ENCODE measurements around the gene PEPD.

Gene PEPD

DNA sequence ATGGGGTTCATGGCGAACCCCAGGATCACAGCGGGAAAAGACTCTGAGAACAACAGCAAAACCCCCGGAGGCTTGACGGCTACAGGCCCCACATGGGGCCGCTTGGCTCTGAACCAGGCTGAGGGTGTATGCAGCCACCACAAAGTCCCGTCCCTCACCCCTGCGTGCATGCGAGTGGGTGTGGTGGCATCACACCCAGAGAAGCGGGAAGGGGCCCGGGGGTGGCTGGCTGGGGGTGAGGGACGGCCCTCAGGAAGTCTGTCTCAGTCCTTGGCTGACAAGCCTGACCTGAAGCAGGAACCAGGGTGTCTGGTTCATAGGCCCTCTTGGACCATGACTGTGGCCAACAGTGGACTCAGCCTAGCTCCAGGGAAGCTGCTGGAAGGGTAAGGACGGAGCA lies 113.9 kb downstream of the PEPD start:
- DNase-seq (ENCODE audit: low read depth), result no peak

DNA sequence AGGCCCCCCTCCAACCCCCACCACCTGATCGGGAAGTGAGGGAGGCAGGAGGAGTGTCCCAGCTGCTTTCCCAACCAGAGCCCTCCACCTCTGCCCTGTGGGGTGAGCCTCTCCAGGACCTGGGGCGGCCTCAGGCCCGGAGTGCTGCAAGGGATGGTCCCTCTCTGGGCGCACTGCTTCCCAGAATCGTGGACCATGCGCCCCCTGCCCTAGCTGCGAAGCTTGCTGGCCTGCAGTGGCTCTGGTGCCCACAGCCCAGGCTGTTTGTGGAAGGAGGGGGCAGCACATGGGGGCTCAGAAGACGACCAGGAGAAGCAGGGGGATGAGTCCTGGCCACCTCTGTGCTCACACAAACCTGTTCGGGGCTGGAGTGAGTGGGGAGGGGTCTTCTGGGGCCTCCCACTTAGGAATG lies 114.4 kb downstream of the PEPD start:
- DNase-seq (ENCODE audit: low read depth), result no peak

DNA sequence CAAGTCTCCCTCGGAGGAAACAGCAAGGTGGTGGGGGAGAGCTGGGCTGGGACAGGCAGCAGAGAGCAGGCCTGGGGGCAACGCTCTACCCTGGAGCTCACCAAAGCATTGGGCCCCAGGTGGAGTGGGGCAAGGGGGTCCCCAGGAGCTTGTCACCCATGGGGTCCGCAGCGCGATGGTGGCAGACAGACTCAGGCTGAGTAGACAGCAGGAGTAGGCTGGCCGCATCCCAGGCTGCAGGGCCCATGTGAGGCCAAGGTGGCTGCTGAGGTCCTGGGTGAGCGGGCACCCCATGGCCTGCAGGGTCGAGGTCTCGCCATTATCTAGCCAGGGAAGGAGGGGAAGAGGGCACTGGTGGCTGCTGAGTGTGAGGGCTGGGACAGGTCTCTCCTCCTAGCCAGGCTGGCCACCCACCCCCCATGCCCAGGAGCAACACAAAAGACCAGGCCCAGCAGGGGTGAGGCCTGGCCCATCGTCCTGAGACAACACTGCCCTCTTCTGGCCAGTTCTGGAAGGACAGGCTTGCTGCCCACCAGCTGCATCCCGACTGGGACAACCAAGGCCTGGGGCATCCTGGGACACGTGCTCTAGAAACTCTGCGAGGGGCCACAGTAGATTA lies 115.0 kb downstream of the PEPD start:
- DNase-seq (ENCODE audit: low read depth), result peak; percentile 22

DNA sequence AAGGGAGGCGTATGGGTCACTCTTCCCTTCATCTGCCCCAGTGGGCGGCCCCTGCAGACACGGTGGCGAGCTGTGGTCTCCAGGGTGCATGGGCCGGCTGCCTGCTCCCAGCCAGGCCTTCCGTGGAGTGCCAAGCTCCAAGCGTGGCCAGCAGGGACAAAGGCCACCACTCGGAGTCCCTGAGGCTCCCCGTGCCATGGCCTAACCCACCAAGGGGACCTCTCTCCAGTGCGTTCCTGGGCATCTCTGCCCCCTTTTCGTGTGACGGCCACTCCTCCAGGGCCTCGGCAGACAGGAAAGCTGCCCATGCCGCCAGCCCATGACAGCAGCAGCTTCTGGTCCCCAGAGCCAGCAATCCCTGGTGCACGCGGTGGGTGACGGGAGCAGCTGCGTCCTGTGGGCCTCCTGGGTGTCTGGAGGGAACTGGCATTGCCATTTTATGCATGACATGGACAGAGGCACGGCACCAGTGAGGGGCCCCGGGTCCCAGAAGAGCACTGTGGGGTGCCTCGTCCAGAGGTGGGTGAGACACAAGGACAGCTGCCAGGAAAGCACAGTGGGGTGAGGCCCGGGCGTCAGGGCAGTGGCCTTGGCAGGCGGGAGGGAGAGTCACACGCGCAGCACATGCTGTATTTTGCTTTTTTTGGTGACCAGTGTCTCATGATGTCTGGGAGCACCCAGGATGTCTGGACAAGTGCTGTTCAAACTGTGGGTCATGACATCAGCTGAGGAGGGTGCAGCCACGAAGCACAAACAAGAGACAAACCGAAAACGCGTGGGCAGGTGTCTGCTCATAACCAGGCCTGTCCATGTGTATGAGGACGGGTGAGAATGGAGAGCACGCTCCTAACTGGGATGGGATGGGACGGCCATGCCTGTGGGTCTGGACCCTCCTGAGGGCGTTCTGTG lies 115.8 kb downstream of the PEPD start:
- no peak for DNase-seq (ENCODE audit: low read depth)

DNA sequence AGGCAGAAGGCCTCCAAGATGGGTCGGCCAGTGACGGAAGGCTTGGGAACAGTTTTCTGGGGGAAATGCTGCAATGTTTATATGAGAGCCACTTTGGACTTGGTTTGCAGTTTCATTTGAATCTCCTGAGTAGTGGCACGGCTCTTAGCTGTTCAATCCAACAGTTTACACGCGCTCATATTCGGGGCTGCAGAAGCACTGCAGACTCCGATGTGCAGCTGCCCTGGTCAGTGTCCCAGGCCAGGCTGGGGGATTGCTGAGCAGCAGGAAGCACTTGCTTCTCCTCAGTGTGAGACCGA lies 116.4 kb downstream of the PEPD start:
- DNase-seq (ENCODE audit: low read depth), result no peak

DNA sequence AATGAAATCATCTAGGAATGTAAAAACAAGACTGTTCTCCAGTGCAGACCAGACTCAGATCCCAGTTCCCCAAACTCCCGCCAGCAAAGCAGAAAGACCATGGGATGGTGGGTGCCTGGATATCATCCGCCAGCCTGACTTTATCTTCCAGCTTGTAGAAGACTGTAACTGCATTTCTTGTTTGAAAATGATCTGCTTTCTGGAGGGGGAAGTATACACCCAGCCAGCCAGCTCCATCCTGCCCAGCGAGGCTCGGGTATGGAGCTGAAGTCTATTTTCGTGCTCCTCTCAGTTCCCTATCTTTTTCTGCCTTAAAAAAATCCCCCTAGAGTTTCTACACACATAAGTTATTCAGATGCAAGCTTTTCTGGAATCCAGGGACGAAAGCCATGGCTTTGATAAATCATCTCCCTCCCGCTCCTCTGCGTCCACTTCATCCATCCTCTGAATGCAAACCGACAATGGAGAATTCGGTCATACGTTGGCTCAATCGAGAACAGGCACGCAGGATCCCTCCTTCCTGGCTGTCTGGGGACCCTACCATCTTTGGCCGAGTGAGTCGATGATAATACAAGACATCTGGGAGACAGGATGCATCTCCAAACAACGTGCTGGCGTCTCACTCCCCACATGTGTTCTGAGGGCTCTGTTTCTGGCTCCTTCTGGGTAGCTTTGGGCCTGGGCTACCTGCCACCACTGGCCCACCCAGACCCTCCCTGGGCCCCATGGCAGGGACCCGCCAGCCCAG lies 116.9 kb downstream of the PEPD start:
- DNase-seq (ENCODE audit: low read depth), result no peak

DNA sequence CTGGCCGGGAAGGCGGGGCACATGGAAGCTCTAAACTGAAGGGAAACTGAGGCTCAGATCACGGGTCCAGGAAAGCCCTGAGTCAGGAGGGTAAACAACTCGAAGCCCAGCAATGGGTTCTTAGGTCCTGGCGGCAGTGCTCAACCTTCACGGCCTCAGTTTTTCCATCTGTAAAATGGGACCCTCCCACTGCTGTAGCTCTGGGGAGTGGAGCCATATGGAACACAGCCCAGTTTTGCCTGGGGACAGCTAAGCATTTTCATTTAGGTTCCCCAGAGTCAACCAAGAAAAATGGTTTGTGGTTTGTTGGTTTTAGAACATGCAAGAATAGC lies 117.7 kb downstream of the PEPD start:
- no peak for DNase-seq (ENCODE audit: low read depth)

DNA sequence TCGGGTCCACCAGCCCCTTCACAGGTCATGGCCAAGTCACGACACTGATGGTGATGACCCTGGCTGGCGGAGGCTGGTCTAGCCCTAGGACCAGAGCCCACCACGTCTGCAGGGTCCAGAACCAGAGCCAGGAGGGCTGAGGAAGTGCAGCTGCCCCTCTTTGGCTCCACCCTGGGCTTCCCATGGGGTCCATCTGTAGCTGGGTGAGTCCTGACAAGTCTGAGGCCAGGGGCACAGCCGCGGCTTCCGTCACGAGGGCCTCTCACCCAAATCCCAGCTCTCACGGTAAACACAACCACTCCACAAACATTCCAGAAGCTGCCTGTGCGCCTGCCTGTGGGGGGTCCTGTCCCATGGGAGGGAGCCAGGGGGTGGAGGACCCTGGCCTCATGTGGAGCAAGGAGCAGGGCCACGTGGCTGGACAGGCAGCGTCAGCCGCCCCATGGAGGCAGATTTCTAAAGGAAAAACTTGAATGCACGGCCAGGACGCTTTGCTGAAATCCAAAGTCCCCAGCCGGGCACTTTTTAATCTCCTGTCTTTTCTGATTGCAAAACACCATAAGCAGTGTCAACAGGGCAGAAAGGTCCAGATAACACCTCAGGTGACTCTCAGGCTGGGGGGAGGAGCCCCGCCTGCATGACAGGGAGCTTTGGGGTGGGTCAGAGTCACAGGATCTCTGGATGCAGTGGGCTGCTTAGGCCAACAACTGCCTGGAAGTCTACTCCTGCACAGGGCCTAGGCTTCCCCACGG lies 118.2 kb downstream of the PEPD start:
- DNase-seq (ENCODE audit: low read depth), result no peak

DNA sequence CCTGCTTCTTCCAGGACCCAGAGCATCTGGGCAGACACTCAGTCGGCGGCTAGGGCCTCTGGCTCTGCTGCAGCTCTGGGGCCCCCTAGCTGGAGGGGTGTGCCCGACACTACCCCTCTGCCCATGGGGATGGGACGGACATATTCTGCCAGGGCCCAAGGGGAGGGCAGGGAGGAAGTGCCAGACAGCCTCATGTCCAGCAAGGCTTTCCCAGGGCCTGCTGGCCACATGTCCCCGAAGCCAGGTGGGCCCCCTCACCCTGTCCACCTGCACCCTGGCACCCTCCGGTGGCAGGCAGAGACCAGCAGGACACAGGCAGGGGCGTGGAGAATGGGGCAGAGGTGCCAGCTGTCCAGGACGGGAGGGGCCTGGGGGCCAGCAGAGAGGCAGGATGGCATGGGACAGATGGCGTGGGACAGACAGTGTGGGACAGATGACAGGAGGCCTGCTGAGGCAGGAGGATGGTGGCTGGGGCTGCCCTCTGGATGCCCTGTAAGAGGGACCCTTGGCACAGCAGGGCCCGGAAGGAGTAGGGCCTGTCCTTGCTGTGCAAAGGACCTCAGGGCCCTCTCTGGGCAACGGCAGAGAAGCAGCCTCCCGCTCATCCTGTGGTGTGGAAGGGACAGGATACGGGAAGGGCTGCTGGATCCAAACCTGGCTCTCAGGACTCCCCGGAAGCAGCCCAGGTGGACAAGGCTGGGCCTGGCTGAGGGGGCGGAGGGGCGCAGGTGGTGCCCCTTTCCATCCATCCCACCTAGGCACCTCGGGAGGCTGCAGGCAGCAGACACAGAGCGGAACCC lies 119.0 kb downstream of the PEPD start:
- no peak for DNase-seq (ENCODE audit: low read depth)

DNA sequence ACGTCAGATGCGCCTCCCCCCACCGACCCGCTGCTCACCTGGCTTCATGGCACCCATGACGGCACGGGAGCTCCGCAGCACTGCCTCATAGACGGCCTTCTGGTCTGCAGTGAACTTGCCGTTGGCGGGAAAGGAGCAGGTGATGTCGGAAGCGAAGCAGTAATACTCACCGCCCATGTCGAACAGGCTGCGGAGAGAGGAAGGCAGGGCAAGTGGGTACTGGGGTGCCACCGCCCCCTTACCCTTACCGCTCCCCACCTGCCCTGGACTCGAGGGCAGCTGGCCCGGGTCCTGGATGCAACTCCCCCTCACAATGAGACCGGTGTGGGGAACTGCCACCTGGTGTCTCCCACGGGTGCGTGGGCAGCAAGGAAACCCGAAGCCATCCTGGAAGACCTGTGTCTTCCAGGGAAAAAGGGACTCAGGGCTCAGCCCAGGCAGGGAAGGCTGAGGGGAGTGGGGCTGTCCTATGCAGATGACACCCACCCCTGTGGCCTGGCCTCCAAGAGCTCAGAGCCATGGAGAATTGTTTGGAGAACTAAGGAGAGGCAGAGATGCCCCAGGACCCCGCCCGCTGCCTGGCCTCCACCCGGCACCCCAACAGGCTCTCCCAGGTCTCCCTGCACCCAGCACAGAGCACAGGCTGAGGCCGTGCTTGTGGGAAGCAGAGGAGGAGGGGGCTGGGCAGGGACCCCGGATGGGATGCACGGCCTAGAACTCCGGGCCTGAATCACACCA lies 119.7 kb downstream of the PEPD start:
- DNase-seq (ENCODE audit: low read depth), result no peak

DNA sequence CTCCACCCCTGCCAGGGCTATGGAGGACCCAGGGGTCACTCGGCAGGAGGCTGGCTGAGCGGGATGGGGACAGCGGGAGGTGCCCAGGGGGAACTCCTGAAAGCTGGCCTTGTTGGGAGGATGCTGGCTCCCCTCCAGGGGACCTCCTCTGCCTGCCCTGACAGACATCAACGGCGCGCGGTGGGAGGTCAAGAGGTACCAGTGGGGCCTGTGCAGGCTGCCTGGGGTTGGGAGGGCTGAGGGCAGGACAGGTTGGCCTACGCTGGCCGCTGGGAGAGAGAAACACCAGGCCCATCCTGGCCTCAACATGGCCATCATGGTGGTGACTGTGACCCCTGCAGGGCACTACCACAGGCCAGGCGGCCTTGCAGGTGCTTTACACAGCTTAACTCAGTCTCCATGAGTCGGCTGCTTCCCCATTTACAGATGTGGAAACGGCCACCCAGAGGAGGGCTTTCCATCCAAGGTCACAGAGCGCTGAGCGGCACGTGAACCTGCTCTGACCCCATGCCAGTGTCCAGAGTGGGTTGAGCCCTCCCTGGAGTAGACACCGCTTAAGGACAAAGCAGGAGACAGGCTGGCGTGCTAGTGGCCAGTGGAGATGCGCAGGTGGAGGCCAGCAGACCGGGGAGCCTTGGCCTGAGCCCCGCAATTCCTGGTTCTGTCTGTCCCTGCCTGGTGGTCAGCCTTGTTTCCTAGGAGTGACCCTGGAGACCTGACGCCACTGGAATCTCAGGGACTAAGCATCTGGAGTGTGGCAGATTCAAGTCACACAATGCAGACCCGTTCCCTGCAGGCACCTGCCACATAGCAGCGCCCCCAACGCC lies 120.5 kb downstream of the PEPD start:
- DNase-seq (ENCODE audit: low read depth), result no peak

DNA sequence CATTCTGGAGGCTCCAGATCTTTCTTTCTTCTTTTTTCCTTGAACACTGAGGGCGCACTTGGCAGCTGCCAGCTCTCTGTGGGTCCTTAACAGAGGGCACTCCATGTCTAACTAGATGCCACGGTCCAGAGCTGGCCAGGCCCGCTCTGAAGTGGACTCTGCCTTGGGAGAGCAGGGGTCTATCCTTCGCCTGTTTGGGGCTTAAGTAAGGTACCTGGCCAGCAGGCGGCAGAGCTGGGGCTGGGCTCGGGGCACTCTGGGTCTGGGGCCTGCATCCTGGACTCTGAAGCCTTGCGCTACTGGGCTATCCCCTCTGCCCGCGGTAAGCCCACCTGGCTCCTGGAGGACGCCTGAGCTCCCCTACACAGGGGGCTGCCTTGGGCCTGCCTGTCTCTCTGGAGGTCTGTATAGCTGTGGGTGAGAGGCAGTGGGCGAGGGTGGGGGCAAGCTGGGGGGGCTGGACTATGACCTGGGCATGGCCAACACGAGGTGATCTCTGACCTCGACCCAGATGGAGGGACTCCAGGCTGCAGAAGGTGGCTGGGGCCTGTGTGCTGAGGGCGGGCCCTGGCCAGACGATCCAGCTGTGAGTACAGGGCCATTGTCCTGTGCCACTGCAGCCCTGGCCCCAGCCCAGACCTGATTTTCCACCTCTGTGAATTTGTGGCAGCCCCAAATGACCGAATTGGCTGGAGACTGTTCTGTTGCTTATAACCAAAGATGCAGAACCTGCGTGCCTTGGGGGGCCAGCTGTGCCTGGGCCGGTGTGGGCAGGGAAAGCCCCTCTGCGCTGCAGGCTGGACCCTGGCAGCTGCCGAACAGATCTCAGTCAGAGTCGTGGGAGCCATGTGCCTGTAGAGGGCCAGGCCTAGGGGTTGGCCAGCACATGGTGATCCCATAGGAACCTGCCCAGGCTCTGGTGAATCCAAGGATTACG lies 121.6 kb downstream of the PEPD start:
- DNase-seq (ENCODE audit: low read depth), result no peak

DNA sequence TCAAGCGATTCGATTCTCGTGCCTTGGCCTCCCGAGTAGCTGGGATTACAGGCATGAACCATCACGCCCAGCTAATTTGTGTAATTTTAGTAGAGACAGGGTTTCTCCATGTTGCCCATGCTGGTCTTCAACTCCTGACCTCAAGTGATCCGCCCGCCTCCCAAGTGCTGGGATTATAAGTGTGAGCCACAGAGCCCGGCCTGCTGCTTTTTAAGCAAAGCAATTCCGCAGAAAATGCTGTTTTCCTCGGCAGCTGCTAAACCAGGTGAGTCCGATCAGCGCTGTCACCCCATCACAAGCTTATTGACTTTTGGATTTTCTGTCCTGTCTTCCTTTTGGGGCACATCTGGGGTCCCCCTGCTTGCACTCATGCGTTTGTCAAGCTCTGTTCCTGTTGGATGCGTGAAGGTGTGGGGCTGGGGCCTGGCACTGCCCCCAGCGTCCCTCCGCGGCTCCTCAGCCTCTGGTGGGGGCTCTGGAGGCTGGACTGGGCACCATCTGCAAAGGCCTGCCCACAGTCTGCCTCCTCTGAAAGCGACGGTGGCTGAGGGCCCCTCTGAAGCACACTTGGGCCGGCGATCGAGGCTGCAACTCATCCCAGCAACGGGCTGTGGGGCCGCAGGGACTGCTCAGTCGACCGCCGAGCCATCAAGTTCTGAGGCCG lies 122.4 kb downstream of the PEPD start:
- no peak for DNase-seq (ENCODE audit: low read depth)

DNA sequence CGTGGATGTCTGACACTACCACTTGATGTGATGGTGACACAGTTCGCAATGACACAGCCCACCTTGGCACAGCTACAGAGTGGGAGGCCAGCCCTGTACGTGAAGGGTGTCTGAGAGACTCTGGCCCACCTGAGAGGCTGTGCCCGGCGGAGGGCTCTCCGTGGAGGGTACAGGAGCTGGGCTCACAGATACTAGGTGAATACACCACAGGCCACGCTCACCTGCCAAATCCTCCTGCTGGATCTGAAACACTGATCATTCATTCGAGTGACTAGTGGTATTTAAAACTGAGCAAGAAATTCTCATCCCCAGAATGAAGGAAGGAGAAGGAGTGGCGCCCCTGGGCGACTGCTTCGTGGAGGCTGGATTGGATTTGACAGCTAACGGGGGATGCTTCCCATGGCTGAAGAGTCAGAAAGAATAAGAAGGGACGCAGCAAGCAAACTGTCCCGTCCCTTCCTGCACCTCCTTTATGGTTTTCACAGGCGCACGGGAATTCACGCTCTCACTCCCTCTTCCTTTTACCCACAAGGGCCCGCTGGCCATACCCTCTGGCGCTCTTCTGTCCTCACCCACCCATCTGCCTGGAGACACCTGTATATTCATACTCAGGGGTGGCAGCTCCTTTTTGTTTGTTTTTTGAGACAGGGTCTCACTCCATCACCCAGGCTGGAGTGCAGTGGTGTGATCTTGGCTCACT lies 123.1 kb downstream of the PEPD start:
- DNase-seq (ENCODE audit: low read depth), result no peak

DNA sequence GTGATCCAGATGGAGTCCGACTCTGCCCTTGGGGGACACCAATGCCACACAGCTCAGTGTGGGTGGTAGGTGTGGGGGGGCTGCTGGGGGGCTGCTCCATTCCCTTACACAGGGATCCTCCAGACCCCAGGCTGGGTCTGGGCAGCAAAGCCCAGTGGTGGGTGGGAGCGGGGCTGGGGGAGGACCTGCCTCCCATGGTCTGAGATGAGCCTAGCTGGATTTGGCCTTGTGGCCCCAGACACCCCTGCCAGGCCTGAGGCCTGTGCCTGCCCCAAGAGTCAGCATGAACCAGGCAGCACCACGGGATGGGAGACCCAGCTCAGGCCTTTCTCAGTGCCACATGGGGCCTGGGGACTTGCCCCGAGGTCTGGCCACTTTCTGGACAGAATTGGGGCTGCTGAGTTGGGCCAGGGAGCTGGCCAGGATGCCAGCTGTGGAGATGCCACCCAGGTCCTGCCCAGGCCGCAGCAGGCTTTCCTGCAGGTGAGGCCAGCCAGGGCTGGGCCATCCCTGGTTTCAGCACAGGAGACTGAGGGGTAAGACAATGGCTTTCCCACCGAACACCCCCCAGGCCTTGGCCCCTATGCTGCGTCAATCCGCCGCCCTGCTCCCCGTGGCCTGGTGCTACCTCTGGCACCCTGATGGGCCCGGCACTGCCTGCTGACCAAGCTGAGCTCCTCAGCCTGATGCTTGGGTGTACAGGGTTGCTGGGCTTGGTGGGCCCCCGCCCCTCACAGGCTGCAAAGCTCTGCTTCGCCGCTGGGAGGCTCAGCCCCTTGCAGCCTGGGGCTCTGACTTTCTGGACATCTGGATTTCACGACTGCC lies 123.8 kb downstream of the PEPD start:
- DNase-seq (ENCODE audit: low read depth), result no peak

DNA sequence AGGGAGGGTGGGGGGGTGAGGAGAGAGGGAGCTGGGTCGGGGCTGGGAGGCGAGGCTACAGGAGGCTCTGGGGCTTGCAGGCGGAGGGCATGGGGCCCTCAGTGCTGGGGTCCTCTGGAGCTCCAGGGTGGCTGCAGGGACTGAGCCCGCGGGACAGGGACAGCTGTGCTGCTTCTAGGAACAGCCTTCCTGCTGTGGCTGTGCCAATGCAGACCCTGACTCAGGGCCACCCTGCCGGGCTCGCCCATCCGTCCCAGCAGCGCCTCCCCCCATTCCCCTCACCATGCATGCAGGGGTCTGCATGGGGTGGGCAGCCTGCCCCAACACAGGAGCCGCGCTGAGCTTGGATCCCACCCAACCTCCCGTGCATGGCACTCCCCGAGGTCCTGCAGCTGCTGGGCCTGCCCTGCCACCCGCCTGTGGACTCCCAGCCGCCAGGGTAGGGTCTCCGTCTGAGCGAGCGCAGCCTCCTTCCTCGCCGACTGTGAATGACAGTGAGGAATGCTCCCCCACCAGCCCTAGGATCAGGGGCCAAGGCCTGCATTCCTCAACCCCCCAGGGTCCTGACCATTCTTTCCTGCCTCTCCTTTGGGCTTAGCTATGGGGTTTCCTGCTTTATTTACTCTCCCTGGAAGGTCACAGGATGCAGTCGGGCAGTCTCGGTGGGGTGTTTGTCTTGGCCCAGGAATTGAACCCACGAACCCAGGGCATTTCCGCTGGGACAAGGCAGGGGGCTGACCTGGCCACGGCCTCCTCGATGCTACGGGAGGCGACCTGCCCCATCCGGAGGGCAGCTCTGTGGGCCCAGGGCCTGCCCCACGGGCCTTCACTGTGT lies 124.7 kb downstream of the PEPD start:
- no peak for DNase-seq (ENCODE audit: low read depth)

All from amniotic epithelial cell (primary cell).